Measurements from ENCODE around the gene CFAP299.

CFAP299 gene

DNA sequence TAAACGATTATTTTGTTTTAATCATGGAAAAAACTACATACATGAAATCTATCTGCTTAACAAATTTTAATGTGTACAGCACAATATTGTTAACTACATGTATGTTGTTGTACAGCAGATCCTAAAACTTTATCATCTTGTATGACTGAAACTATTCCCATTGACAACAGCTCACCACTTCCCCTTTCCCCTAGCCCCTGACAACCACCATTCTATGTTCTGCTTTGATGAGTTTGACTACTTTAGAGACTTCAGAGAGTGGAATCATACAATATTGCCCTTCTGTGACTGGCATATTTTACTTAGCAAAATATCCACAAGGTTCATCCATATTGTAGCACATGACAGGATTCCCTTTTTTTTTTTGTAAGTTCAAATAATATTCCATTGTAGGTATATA is 185.9 kb downstream of the CFAP299 start:
- no peak for DNase-seq (ENCODE audit: low read depth)

DNA sequence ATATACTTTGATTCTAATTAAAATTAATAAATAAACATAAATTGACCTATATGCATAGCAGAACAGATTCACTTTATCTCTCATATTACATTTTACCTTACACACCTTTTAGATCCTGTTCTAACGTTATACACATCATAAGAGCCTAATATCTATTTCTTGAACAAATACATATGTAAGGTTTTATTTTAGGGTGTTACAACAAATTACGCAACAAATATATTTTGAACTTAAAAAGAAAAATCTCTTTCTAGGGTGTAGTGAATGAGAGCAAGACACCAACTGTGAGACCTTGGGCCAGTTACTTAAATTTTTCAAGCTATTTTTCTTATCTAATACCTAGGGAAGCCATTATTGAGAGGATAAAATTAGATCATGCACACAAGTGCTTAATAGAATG is 191.2 kb downstream of the CFAP299 start:
- DNase-seq (ENCODE audit: low read depth), result no peak

DNA sequence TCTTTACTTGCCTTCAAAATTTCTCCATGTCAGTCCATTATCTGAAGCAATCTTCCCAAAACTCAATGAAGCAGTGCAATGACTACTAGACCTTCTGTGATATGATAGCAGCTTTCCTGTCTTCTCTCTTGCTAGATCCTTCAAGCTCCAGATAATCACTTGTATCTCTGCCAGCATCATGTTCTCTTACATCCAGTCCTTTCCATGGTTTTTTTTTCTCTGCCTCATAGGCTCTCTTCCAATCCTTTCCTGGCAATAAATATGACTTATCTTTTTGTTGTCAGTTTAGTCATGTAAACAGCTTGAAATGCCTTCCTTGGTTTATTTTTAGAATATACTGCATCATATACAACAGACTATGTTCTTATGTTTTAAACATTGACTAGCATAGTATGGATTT is 193.5 kb downstream of the CFAP299 start:
- no peak for DNase-seq (ENCODE audit: low read depth)

- DNase-seq (ENCODE audit: low read depth), result no peak
Observed at GRCh38 chr4:80532674-80533333, 197.3 kb downstream of the CFAP299 start.

DNA sequence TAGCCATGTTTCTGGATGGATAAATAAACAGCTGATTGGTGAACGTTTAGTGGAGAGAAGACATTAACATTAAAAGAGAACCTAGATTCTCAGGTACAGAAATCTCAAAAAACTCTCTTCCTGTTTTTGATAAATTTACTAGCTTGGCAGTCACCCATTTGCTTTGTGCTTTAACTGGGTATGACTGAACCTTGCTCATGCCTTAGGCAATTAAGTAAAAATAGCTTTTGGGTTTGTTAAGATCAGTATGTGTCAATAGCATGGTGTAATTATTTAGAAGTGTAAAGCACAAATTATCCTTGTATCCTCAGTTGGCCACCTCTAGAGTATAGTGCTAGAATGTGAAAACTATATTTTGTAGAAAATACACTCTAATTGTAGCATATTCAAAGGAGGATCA is 200.0 kb downstream of the CFAP299 start:
- DNase-seq (ENCODE audit: low read depth), result no peak

GRCh38 chr4:80538276-80538926 is 202.9 kb downstream of the CFAP299 start:
- DNase-seq (ENCODE audit: low read depth), result no peak

DNA sequence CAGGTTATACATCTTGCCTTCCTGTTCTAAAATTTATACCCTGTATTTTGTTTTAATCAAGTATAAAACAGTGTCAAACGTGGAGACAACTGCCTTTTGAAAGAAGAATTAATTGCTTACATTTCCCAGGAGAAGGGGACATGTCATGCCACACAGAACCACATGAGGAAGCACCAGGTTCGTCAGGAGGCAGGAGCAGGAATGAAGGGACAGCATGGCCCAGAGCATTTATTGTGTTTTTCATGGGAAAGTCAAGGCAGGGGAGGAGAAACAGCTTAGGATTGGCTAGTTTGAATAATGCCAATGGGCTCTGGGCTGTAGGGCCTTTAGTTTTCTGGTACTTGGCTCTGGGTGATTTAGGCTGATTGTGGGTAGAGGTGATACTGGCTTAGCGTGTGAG is 203.7 kb downstream of the CFAP299 start:
- DNase-seq (ENCODE audit: low read depth), result no peak

GRCh38 chr4:80540349-80540748 is 204.8 kb downstream of the CFAP299 start:
- DNase-seq (ENCODE audit: low read depth), result no peak

DNA sequence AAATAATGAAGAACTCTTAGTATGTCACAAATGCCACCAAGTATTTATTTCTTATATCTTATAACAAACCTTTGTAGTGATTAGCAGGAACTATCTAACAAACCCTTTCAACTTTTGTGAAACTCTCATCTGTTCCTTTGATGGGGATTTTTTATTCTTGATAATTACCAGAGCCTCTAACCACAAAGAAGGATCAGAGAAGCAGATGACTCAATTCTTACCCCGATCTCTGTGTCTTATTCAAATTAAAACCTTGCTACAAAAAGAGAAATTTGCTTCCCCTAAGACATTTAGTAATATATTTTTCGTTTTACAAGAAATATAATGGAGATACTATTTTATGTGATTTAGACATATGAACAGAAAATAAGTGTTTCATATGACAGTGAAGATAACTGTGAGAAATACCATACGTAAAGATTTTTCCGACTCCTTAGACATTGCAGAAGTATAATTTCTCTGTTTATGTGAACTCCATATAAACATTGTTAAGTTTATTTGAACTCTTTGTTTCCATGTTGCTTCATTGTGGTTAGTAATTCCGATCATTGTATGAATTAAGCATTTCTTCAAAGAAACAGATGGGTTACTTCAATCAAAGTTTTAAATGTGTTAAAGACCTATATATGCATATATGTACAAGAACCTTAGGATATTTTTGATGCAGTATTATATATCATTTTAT is 205.4 kb downstream of the CFAP299 start:
- no peak for DNase-seq (ENCODE audit: low read depth)

- DNase-seq (ENCODE audit: low read depth), result no peak
Observed at GRCh38 chr4:80542747-80543146, 207.2 kb downstream of the CFAP299 start.

- DNase-seq (ENCODE audit: low read depth), result no peak
Observed at GRCh38 chr4:80560337-80560736, 224.8 kb downstream of the CFAP299 start.

- DNase-seq (ENCODE audit: low read depth), result no peak
Observed at GRCh38 chr4:80566203-80566872, 230.8 kb downstream of the CFAP299 start.

DNA sequence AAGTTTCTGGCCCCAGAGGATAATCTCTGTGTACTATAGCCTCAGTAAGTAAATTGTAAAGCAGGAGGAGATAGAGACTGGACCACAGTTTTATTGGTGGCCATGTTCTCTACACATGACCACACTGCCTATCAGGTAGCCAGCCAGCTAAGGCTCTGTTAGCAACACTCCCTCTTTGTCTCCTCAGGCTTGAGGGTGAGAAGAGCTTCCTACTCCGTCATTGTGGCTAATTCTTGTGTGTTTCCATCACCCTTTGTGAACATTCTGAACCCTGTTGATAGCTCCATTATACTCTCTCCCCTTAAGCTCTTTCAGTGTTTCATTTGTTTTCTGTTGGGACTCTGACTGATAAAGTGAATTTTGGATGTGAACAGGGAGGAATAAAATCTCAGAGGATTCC is 233.4 kb downstream of the CFAP299 start:
- no peak for DNase-seq (ENCODE audit: low read depth)

- DNase-seq (ENCODE audit: low read depth), result no peak
Observed at GRCh38 chr4:80576796-80577195, 241.3 kb downstream of the CFAP299 start.

DNA sequence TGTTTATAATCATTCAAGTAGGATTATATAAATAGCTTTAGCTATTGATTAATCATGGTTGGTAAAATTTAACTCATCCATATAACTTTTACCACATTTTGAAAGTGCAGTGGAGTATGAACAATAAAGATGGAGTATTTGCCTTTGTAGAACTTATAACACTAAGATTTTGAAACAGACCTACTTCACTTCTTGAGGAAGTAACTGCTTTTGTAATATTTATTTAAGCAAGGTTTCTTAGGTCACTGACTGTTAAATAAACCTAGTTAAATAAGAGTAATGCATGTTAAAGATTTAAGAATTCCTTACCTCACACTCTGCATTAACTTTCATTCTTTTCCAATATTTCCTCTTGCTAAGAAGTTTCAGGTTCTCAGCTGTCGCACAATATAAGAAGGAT is 242.5 kb downstream of the CFAP299 start:
- no peak for DNase-seq (ENCODE audit: low read depth)

- DNase-seq (ENCODE audit: low read depth), result no peak
Observed at GRCh38 chr4:80585542-80585941, 250.0 kb downstream of the CFAP299 start.

DNA sequence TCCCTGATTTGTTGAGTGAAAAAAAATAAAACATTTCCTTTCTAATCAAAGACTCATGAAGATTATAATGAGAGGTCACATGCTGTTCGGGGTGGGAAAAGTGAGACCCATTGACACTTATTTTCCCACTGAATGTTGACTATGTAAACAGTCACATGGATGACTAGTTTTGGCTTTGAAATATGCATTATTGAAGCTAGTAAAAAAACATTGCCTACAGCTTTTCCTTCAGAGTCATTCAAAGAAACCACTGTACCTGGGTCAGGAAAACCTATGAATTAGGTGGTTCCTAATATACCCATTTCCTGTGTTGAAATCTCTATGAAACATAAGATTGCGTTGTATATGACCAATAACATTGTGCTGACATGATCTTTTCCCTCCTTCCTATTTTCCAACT is 251.2 kb downstream of the CFAP299 start:
- no peak for DNase-seq (ENCODE audit: low read depth)

DNA sequence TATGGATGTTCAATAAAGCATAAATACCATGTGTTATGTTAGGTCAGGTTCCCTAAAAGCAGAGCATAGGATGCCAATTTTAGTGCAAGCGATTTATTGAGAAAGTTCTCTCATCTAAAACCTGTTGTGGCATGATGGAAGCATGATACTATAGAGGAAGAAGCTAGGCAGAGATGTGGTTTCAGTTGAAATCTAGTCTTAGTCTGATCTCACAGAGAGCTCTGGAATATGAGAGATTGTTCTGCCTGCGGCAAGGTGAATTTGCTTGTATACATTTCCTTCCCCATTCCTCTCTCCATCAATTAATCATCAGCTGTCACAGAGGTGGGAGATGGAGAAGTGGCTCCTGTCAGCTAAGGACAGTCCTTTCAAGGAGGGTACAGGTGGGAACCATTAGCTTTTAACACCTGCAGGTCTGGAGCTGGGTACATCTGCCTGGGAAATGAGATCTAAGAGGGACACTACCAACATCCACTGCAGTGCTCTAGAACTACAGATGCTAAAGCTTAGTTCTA is 252.4 kb downstream of the CFAP299 start:
- no peak for DNase-seq (ENCODE audit: low read depth)

DNA sequence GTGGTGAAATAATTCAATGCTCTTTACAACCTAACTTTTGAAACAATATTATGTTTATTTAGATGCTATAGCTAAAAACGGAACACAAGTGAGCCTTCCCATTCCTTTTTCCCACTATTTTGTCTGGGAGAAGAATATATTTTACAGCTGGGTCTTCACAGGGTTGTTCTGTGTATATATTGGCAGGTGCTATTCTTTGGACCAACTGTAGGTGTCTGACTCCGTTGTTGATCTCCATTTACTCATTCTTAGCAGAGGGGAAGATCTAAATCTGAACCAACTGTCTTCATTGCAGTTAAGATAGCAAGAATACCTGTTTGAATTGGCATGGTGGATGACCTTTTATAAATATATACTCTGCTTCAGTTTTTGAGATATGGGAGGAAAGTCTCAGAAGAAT is 257.4 kb downstream of the CFAP299 start:
- DNase-seq (ENCODE audit: low read depth), result no peak

GRCh38 chr4:80594701-80595100 is 259.2 kb downstream of the CFAP299 start:
- DNase-seq (ENCODE audit: low read depth), result no peak

DNA sequence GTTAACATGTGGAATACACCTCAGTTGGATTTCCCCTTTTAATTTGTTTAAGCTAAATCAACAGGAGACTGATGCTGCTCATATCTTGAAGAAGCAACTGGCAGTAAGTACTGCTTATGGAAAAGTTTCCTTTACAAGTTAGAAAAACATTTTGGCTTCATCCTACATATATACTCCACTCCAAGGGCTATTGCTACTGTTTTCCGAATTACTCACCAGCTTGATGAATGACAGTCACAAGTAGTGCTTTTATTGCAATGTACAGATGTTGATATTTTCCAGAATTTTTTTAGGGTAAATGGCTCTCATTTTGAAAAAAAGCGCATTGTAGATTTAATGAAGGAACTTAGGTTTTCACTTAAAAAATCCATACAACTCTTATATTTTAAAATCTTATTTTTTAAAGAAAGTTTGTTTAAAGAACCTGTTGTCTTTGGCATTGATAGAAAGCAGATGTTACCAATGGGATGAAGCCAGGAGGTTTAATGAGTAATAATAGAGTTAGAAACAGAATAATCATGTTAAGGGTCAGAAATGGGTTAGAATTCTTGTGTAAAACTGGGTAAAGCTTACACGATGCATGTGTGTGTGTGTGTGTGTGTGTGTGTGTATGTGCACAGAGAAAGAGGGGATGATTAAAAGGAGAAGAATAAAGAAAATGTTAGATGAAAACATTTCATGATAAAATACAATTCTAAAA is 272.9 kb downstream of the CFAP299 start:
- no peak for DNase-seq (ENCODE audit: low read depth)

DNA sequence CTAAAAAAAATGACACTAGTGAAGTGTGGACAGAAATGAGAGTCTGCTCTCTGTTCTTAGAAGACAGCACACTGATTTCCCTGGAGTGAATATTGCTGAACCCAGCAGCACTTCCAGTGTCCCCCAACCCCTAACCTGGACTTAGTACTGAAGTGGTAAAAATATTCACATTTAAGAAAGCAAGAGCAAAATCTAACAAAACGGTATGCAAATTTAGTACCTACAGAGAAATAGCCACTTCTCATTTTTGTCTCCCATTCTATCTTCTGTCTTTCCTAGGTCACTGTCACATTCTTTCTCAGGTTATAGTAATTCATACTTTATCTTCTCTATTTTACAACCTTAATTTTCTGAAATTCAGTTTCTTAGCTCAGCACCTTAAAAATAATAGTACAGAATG is 274.7 kb downstream of the CFAP299 start:
- no peak for DNase-seq (ENCODE audit: low read depth)
